Coronary artery (tissue), 2 donors: Measurements from ENCODE around the gene ANKRD36B.
"Not testable (repeated sequence)": the region's sequence is repeated elsewhere in the genome, so short reads cannot be mapped to it uniquely, and the experiment has no call there.

ENCODE experiments used
- DNase-seq: peaks from one replicate; pipeline ENCODE4 v3.0.0-alpha.2; 2017; ENCODE audit warnings: low spot score
- H3K27ac ChIP-seq, 2 donors: fragments of 200-600 bp; sonication (generic); one replicate each; pipeline ENCODE4 v1.5.1; 2016 to 2019
- H3K4me3 ChIP-seq: fragments of 200-600 bp; sonication (generic); 2 replicates; pipeline ENCODE4 v1.5.1; 2016; ENCODE audit warnings: mild to moderate bottlenecking, moderate library complexity
- CTCF ChIP-seq: fragments of 200-600 bp; sonication (generic); IDR thresholded peaks from one replicate; pipeline ENCODE4 v1.5.1; 2019; ENCODE audit warnings: antibody characterized with exemption

Gene ANKRD36B

GRCh38 chr2:97590515-97591394, 1.1 kb upstream of the ANKRD36B start:
- peak; percentile 77 for DNase-seq
- peak; percentile 98 for TF ChIP-seq CTCF
- H3K27ac ChIP-seq: peak overlapping the region; percentile 61 to 90
- H3K4me3 ChIP-seq: peak overlapping the region; percentile 71

- Histone ChIP-seq H3K27ac (peak overlapping the region; percentile 55 to 90), H3K4me3 (peak overlapping the region; percentile 71)
- not testable (repeated sequence) for DNase-seq
These were observed 450 bp downstream of the ANKRD36B start for GRCh38 chr2:97589257-97589597.

GRCh38 chr2:97565674-97566073, 24.0 kb downstream of the ANKRD36B start:
- not testable (repeated sequence) for DNase-seq, H3K4me3 ChIP-seq, H3K27ac ChIP-seq

- H3K4me3 ChIP-seq, DNase-seq, H3K27ac ChIP-seq: not testable (repeated sequence)
These were observed 37.3 kb downstream of the ANKRD36B start for GRCh38 chr2:97552406-97552805.

- DNase-seq, H3K4me3 ChIP-seq, H3K27ac ChIP-seq: not testable (repeated sequence)
These were observed 39.2 kb downstream of the ANKRD36B start for GRCh38 chr2:97550498-97550897.

GRCh38 chr2:97549058-97549457, 40.6 kb downstream of the ANKRD36B start:
- not testable (repeated sequence) for H3K27ac ChIP-seq, H3K4me3 ChIP-seq, DNase-seq

GRCh38 chr2:97548536-97548935, 41.1 kb downstream of the ANKRD36B start:
- H3K27ac ChIP-seq, H3K4me3 ChIP-seq, DNase-seq: not testable (repeated sequence)

- DNase-seq: no peak
- TF ChIP-seq CTCF: no peak
These were observed 43.0 kb downstream of the ANKRD36B start for GRCh38 chr2:97546711-97547110.

GRCh38 chr2:97544911-97545310, 44.8 kb downstream of the ANKRD36B start:
- not testable (repeated sequence) for DNase-seq, H3K4me3 ChIP-seq, H3K27ac ChIP-seq

More at GRCh38 chr2:97546711-97547110, 43.0 kb downstream of the ANKRD36B start:
- no peak overlapping the region for H3K27ac ChIP-seq
- H3K4me3 ChIP-seq: no peak overlapping the region

- not testable (repeated sequence) for DNase-seq, H3K27ac ChIP-seq, H3K4me3 ChIP-seq
These were observed 63.8 kb downstream of the ANKRD36B start for GRCh38 chr2:97525904-97526303.

- not testable (repeated sequence) for H3K4me3 ChIP-seq, H3K27ac ChIP-seq, DNase-seq
These were observed 65.9 kb downstream of the ANKRD36B start for GRCh38 chr2:97523816-97524215.

GRCh38 chr2:97522916-97523555, 66.6 kb downstream of the ANKRD36B start:
- H3K27ac ChIP-seq, DNase-seq, H3K4me3 ChIP-seq: not testable (repeated sequence)

GRCh38 chr2:97495651-97496050, 94.0 kb downstream of the ANKRD36B start:
- H3K4me3 ChIP-seq, H3K27ac ChIP-seq, DNase-seq: not testable (repeated sequence)

GRCh38 chr2:97490141-97490540, 99.5 kb downstream of the ANKRD36B start:
- DNase-seq: peak; percentile 72
- not testable (repeated sequence) for H3K27ac ChIP-seq, H3K4me3 ChIP-seq
